ENCODE measurements around the gene CBLB.

- TF ChIP-seq REST (IDR thresholded peaks at IDR 0.05; ENCODE audit: insufficient read depth in 1 of 2, low read depth in 2 of 2, low read length in 1 of 2) (no peak), CTCF (IDR thresholded peaks at IDR 0.05) (no peak), POLR2AphosphoS5 (IDR thresholded peaks at IDR 0.05; ENCODE audit: low read depth, low read length) (no peak), SIN3A (IDR thresholded peaks at IDR 0.05; ENCODE audit: borderline replicate concordance, insufficient read depth, low read depth, low read length) (no peak), TCF7L2 (IDR thresholded peaks at IDR 0.05; ENCODE audit: low read depth, low read length) (no peak)
Observed at GRCh38 chr3:105915524-105915923, 46.7 kb upstream of the CBLB start.
